Ascending aorta (tissue), 2 donors: ENCODE results near the gene PNO1. TPM values are rescaled to one million over a fixed set of nuclear protein-coding genes. Genes with fewer than 3 reads are reported as not detected.

Experiments used
- DNase-seq, 2 donors: peaks; one replicate each; pipeline ENCODE4 v3.0.0-alpha.2; 2019; ENCODE audit warnings: low spot score in 2 of 2
- H3K27ac ChIP-seq, 2 donors: fragments of 200-600 bp; sonication (generic); one replicate each; pipeline ENCODE4 v1.5.1; 2016 to 2017; ENCODE audit warnings: mild to moderate bottlenecking in 1 of 2
- H3K27me3 ChIP-seq: fragments of 200-600 bp; sonication (generic); one replicate; pipeline ENCODE4 v1.5.1; 2017
- H3K36me3 ChIP-seq, 2 donors: fragments of 200-600 bp; sonication (generic); one replicate each; pipeline ENCODE4 v1.5.1; 2016
- H3K4me1 ChIP-seq, 2 donors: fragments of 200-600 bp; sonication (generic); one replicate each; pipeline ENCODE4 v1.5.1; 2016 to 2017; ENCODE audit warnings: mild to moderate bottlenecking in 1 of 2
- H3K4me3 ChIP-seq, 2 donors: fragments of 200-600 bp; sonication (generic); one replicate each; pipeline ENCODE4 v1.5.1; 2016 to 2017; ENCODE audit warnings: mild to moderate bottlenecking in 1 of 2
- H3K9me3 ChIP-seq, 2 donors: fragments of 200-600 bp; sonication (generic); one replicate each; pipeline ENCODE4 v1.5.1; 2016
- intact Hi-C: fragments of 100-400 bp; cut with DNase I; formaldehyde crosslinking; loops from one replicate; pipeline ENCODE4 v1.15.1; 2023
- total RNA-seq: library from RNA; depleted of rRNA; stranded (reverse); fragments of >200 nt; gene quantifications from one replicate; pipeline ENCODE4 v1.1.0, GENCODE V29; 2016
- TF ChIP-seq, protein P1 (sequence below), 3 experiments: fragments of 200-600 bp in 2 of 3; fragments of 450-650 bp in 1 of 3; sonication (generic) in 2 of 3; IDR thresholded peaks; one replicate each; pipeline ENCODE4 v1.5.1; 2016 to 2019; ENCODE audit warnings: antibody characterized with exemption in 3 of 3, mild to moderate bottlenecking in 1 of 3, moderate library complexity in 1 of 3

The PNO1 gene
- total RNA-seq, 1 donor from 2014 or later: 5.4 TPM

DNA sequence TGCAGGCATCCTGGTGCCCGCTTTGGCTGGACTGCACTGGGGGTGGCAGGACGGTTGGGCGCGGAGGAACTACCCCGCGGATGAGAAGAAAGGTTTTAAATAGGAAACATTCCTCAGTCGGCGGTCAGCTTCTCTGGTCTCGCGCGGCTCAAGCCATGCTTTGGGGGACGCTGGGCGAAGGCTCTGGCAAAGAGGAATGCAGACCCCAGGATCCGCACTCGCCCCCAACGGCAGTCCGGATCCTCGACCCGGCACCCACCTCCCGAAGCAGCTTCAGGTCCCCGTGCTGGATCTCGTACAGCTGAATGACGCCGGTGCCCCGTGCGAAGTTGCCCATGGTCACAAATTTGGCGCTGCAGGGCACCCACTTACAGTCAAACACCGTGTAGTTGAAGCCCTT, 686 bp upstream of the PNO1 start:
- H3K27me3 ChIP-seq: no peaks in the 10 kb centered on the region
- peak overlapping the region; percentile 82 to 83 for H3K27ac ChIP-seq
- intact Hi-C loops: loop anchor here (1.0 to 5.0 kb wide), 2 partner anchors 95 to 1485 kb away; partner anchors contain the start of genes AAK1 and PPP3R1
- no peaks in the 10 kb centered on the region for H3K9me3 ChIP-seq
- TF ChIP-seq, protein P1, sequence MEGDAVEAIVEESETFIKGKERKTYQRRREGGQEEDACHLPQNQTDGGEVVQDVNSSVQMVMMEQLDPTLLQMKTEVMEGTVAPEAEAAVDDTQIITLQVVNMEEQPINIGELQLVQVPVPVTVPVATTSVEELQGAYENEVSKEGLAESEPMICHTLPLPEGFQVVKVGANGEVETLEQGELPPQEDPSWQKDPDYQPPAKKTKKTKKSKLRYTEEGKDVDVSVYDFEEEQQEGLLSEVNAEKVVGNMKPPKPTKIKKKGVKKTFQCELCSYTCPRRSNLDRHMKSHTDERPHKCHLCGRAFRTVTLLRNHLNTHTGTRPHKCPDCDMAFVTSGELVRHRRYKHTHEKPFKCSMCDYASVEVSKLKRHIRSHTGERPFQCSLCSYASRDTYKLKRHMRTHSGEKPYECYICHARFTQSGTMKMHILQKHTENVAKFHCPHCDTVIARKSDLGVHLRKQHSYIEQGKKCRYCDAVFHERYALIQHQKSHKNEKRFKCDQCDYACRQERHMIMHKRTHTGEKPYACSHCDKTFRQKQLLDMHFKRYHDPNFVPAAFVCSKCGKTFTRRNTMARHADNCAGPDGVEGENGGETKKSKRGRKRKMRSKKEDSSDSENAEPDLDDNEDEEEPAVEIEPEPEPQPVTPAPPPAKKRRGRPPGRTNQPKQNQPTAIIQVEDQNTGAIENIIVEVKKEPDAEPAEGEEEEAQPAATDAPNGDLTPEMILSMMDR (IDR thresholded peaks at IDR 0.05): no peak
- peaks cover 4 to 17% of the 10 kb centered on the region in 2 donors for H3K4me1 ChIP-seq
- peak in 1 of 2 donors; percentile 71 for DNase-seq
- peak overlapping the region; percentile 72 to 91 for H3K4me3 ChIP-seq
- peaks cover 5 to 7% of the 10 kb centered on the region in 2 donors for H3K36me3 ChIP-seq

DNA sequence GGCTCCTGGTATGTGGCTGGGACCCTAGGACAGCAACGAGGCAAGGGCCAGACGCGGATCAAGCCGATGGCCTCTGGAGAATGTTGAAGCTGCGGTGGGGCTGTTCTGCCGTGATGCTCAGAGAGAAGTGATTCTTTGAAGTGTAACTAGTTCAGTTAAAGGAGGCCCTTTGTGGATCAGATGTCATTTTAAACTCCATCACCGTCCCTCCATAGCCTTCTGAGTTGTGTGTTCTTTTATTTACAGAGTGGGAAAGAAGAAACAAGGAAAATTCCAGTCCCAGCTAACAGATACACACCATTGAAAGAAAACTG, 403 bp downstream of the PNO1 start:
- H3K4me1 ChIP-seq: peaks cover 4 to 17% of the 10 kb centered on the region in 2 donors
- H3K4me3 ChIP-seq: peak overlapping the region; percentile 72 to 91
- no peaks in the 10 kb centered on the region for H3K27me3 ChIP-seq
- no peaks in the 10 kb centered on the region for H3K9me3 ChIP-seq
- peak overlapping the region; percentile 82 to 83 for H3K27ac ChIP-seq
- intact Hi-C loops: loop anchor here (5.0 kb wide), 1 partner anchor 1484 kb away; the partner anchor contains the start of gene AAK1
- H3K36me3 ChIP-seq: peaks cover 16 to 18% of the 10 kb centered on the region in 2 donors
- no peak for DNase-seq
- TF ChIP-seq, protein P1 (IDR thresholded peaks at IDR 0.05): no peak

DNA sequence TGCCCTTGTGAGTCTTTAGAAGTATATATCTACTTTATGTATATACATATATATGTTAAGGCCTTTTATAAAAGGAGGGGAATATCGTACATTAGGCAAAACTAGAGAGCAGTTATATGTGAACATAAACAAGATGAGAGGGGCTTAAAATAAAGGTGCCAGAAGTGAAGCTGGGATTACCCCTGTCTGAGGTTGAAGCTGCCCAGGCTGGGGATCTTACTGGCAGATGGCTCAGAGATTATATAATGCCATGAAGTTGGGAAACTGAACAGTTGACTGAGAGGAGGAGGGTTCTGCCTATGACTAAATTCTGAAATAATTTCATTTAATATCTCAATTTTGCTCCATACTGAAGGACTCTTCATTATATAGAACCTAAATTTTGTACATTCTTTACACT, 6.0 kb downstream of the PNO1 start:
- peaks cover 29 to 43% of the 10 kb centered on the region in 2 donors for H3K36me3 ChIP-seq

DNA sequence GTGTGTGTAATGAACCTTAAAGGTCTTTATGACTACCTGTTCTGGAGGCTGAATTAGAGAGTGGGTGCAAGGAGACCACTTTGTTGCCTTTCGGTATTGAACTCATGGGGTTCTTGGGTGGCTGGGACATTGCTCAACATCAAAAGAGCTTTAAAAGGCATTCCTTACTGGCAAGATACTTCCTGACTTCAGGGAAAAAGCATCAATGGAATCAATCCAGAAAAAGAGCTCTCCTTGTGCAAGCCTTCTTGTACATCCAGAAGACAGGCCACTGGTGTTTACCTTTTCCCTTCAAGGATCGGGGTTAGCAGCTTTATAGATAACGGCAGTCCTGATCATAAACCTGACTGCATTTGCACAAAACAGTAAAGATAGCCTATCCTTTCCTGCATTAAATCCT, 9.5 kb downstream of the PNO1 start:
- Histone ChIP-seq H3K27me3 (no peaks in the 10 kb centered on the region), H3K9me3 (no peaks in the 10 kb centered on the region), H3K27ac (no peak overlapping the region), H3K4me1 (no peaks in the 10 kb centered on the region), H3K4me3 (no peak overlapping the region), H3K36me3 (peaks cover 25 to 34% of the 10 kb centered on the region in 2 donors)
- intact Hi-C loops: no loop called here
- DNase-seq: no peak
- TF ChIP-seq, protein P1 (IDR thresholded peaks at IDR 0.05): no peak

More for the DNA sequence above, 6.0 kb downstream of the PNO1 start:
- no peak overlapping the region for H3K4me3 ChIP-seq
- no peaks in the 10 kb centered on the region for H3K9me3 ChIP-seq
- H3K27ac ChIP-seq: no peak overlapping the region
- H3K4me1 ChIP-seq: peaks cover 4 to 8% of the 10 kb centered on the region in 2 donors
- TF ChIP-seq, protein P1 (IDR thresholded peaks at IDR 0.05): no peak
- DNase-seq: no peak
- H3K27me3 ChIP-seq: no peaks in the 10 kb centered on the region
- intact Hi-C loops: no loop called here

DNA sequence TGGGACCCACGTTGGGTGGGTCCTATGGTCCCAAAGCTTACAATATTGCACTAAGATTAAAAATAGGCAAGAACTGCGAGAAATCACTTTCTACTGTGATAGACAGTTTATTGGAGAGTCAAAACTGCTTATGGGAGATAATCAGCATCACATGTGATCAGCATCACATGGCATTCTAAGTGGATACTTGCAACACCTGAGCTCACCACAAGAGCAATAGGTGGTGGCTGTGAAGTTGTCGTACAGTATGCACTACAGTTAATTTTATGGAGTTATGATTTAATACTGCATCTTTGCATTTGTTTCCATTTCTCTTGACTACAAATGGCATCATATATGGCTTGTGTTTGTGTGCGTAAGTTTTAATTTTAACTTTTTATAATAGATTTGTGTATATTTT, 11.6 kb downstream of the PNO1 start:
- TF ChIP-seq, protein P1 (IDR thresholded peaks at IDR 0.05): no peak
- no peaks in the 10 kb centered on the region for H3K4me1 ChIP-seq
- no peak overlapping the region for H3K4me3 ChIP-seq
- no peak overlapping the region for H3K27ac ChIP-seq
- no peak for DNase-seq
- no peaks in the 10 kb centered on the region for H3K27me3 ChIP-seq
- H3K9me3 ChIP-seq: no peaks in the 10 kb centered on the region
- H3K36me3 ChIP-seq: peaks cover 12 to 21% of the 10 kb centered on the region in 2 donors
- intact Hi-C loops: no loop called here

DNA sequence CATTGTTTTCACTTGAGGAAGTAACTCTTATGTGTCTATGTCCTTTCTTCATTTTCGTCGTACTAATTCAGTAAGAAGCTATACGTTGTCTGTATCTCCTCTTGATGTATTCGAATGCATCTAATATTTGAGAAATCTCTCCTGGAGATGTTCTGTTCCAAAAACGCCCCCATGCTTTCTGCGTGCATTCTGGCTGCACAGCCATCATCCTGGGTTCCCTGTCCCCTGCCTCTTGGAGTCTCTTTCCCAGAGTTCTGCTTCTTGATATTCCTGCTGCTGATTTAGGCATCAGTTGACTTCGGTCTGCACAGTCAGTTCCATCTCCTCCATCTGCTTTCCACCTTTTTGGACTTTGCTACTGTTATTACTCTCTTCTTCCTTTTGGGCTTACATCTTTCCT, 13.5 kb downstream of the PNO1 start:
- intact Hi-C loops: no loop called here

More for the DNA sequence above, 13.5 kb downstream of the PNO1 start:
- DNase-seq: no peak
- Histone ChIP-seq H3K27me3 (no peaks in the 10 kb centered on the region), H3K4me3 (no peak overlapping the region), H3K36me3 (peaks cover 9 to 29% of the 10 kb centered on the region in 2 donors), H3K27ac (no peak overlapping the region), H3K4me1 (no peaks in the 10 kb centered on the region), H3K9me3 (no peaks in the 10 kb centered on the region)
- TF ChIP-seq, protein P1 (IDR thresholded peaks at IDR 0.05): no peak
